ENCODE results near the gene ATG2A. TPM values are rescaled to one million over a fixed set of nuclear protein-coding genes. Genes with fewer than 3 reads are reported as not detected.

Gene ATG2A
- total RNA-seq, 6 experiments from 2014 or later = 19.0 to 21.7 (median 20.0) TPM

DNA sequence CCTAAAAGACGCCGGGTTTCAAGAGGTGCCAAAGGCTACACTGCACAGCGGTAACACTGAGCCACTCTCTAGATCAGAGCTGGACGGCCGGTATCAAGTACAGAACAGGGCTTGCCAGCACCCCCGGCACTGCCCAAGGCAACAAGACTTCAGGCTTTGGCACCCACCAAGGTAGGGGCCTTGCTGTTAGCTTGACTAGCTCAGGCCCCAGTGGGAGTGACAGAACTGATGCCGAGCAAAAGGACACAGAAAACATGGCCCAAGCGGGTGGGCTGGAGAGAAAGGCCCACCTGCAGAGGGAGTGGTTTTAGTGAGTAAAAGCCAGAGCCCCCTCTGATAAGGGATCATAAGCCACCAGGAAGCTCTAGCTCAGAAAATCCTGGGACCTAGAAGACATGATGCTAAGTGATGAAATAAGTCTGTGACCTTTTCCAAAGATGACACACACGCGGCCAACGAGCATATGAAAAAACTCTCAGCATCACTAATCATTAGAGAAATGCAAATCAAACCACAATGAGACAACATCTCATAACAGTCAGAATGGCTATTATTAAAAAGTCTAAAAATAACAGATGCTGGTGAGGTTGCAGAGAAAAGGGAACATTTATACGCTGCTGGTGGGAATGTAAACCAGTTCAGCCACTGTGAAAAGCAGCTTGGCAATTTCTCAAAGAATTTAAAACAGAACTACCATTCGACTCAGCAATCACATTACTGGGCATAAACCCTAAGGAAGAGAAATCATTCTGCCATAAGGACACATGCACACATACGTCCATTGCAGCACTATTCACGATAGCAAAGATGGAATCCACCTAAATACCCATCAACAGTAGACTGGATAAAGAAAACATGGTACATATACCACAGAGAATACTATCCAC, 51.5 kb downstream of the ATG2A start:
- TF ChIP-seq, protein P1, sequence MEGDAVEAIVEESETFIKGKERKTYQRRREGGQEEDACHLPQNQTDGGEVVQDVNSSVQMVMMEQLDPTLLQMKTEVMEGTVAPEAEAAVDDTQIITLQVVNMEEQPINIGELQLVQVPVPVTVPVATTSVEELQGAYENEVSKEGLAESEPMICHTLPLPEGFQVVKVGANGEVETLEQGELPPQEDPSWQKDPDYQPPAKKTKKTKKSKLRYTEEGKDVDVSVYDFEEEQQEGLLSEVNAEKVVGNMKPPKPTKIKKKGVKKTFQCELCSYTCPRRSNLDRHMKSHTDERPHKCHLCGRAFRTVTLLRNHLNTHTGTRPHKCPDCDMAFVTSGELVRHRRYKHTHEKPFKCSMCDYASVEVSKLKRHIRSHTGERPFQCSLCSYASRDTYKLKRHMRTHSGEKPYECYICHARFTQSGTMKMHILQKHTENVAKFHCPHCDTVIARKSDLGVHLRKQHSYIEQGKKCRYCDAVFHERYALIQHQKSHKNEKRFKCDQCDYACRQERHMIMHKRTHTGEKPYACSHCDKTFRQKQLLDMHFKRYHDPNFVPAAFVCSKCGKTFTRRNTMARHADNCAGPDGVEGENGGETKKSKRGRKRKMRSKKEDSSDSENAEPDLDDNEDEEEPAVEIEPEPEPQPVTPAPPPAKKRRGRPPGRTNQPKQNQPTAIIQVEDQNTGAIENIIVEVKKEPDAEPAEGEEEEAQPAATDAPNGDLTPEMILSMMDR (IDR thresholded peaks at IDR 0.05) = no peak; the same call in 1 of the 2 replicates
- Mint-ChIP-seq H3K36me3 (ENCODE audit: low read depth) (peaks cover 23% of the 10 kb centered on the region), H3K4me1 (ENCODE audit: low read depth) (peaks cover 77% of the 10 kb centered on the region), H3K27ac (peak overlapping the region; percentile 90), H3K27me3 (ENCODE audit: insufficient read depth) (peaks cover 1% of the 10 kb centered on the region; the same call in 1 of the 2 replicates), H3K9me3 (peaks cover 5% of the 10 kb centered on the region; the same call in 1 of the 2 replicates), H3K4me3 (peak overlapping the region; percentile 76)
- peak; percentile 90 for DNase-seq

DNA sequence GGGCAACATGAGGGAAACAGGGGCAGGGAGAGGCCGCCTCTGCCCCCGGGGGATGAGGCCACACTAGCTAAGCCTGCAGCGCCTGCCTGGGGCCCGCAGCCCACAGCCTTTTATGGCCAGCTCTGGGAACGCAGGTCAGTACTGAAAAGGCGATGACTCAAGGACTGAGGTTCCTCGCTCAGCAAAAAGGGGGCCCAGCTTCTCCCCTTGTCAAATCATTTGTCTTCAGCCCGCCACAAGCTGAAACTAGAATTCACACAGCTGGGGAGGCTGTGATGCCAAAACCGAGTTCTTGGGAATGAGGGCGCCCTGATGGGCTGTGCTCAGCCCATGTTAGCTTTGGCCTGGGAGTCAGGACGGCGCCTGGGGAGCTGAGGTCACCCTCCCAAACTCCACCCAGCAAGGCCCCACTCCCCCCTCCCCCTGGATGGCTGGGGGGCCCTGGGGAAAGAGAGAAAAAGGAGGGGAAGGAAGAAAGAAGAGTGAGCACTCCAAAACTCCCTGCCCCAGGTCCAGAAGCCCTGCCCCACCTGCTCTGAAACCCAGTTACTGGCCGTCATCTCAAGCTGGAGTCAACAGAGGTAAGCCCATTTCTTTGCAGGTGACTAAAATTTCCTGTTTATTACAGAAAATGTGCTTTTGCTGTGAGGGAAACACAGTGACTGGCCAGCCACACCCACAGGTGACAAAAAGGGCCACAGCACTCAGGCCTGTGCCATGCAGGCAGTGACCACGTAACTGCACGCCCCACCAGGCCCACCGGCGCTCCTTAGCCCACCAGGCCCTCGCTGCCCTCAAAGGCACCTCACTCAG, 52.3 kb downstream of the ATG2A start:
- TF ChIP-seq, protein P1 (IDR thresholded peaks at IDR 0.05) = peak; percentile 21; the same call in 1 of the 2 replicates
- Mint-ChIP-seq H3K9me3 (peaks cover 5% of the 10 kb centered on the region; the same call in 1 of the 2 replicates), H3K27ac (peak overlapping the region; percentile 90), H3K36me3 (ENCODE audit: low read depth) (peaks cover 27% of the 10 kb centered on the region), H3K4me3 (peak overlapping the region; percentile 76), H3K4me1 (ENCODE audit: low read depth) (peaks cover 68% of the 10 kb centered on the region), H3K27me3 (ENCODE audit: insufficient read depth) (peaks cover 1% of the 10 kb centered on the region; the same call in 1 of the 2 replicates)
- DNase-seq = peak; percentile 88

DNA sequence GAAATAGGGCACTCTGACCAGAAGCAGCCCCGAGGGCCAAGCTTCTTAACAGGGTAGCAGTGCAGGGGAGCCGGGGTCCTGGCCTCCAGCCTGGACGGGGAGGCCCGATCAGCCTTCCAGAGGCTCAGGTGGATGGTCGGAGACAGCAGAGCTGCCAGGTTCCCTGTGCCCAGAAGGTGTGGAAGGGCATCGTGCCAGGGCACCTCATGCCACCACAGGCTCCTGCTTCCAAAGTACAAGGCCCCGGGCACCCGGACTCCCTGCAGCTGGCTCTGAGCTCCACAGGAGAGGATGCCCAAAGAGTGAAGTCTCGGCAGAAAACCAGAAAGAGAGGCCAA, 52.9 kb downstream of the ATG2A start:
- Mint-ChIP-seq H3K36me3 (ENCODE audit: low read depth) (peaks cover 27% of the 10 kb centered on the region), H3K4me1 (ENCODE audit: low read depth) (peaks cover 63% of the 10 kb centered on the region), H3K27me3 (ENCODE audit: insufficient read depth) (peaks cover 1% of the 10 kb centered on the region; the same call in 1 of the 2 replicates), H3K4me3 (peak overlapping the region; percentile 76), H3K27ac (peak overlapping the region; percentile 90), H3K9me3 (peaks cover 5% of the 10 kb centered on the region; the same call in 1 of the 2 replicates)
- TF ChIP-seq, protein P1 (IDR thresholded peaks at IDR 0.05) = no peak
- DNase-seq = no peak

GRCh38 chr11:64863391-64864060, 53.5 kb downstream of the ATG2A start:
- DNase-seq = no peak
- TF ChIP-seq, protein P1 (IDR thresholded peaks at IDR 0.05) = no peak
- H3K36me3 Mint-ChIP-seq (ENCODE audit: low read depth) = peaks cover 24% of the 10 kb centered on the region
- peaks cover 1% of the 10 kb centered on the region; the same call in 1 of the 2 replicates for H3K27me3 Mint-ChIP-seq (ENCODE audit: insufficient read depth)
- H3K9me3 Mint-ChIP-seq = peaks cover 5% of the 10 kb centered on the region; the same call in 1 of the 2 replicates
- peaks cover 57% of the 10 kb centered on the region for H3K4me1 Mint-ChIP-seq (ENCODE audit: low read depth)
- H3K27ac Mint-ChIP-seq = peak overlapping the region; percentile 90
- peak overlapping the region; percentile 76 for H3K4me3 Mint-ChIP-seq

DNA sequence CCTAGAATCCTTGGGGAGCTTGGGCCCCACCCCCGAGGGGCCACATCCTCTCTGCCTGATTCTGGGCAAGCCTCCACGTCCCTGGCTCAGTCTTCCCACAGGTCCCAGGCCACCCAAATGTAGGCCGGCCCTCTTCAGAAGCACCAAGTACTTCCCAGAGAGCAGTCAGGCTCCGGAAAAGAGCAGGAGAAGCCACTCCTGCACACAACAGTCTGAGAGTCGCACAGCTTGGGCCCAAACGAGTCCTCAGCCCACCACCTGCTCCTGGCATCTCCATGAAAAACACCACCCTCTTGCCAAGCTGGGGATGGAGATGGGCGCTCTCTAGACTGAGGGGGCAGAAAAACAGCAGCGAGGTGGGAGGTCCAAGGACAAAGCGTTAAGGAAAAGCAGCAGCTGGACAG, 54.0 kb downstream of the ATG2A start:
- Mint-ChIP-seq H3K4me3 (peak overlapping the region; percentile 17; the same call in 1 of the 2 replicates), H3K9me3 (peaks cover 5% of the 10 kb centered on the region; the same call in 1 of the 2 replicates), H3K36me3 (ENCODE audit: low read depth) (peaks cover 18% of the 10 kb centered on the region), H3K27ac (0 out of 2 replicates have a peak overlapping the region, but pooled peaks have one; percentile 18), H3K4me1 (ENCODE audit: low read depth) (peaks cover 51% of the 10 kb centered on the region), H3K27me3 (ENCODE audit: insufficient read depth) (peaks cover 1% of the 10 kb centered on the region; the same call in 1 of the 2 replicates)
- TF ChIP-seq, protein P1 (IDR thresholded peaks at IDR 0.05) = no peak
- no peak for DNase-seq
